IMR-90 (cell line): ENCODE measurements around the gene MRPL51. TPM values are rescaled to one million over a fixed set of nuclear protein-coding genes. Genes with fewer than 3 reads are reported as not detected.

Experiments used
- ATAC-seq: fragments of 200-7000 bp; cut with Tn5 transposase; 2 replicates; pipeline ENCODE4 v1.9.1; 2020; ENCODE audit warnings: low read depth, mild to moderate bottlenecking, moderate library complexity
- BruUV-seq: library from RNA; stranded (reverse); fragments of 400-500 nt; replicated peaks from 2 replicates; lab custom pipeline; 2021; lab: Mats Ljungman, UMichigan
- CTCF ChIA-PET: fragments of 300-600 bp; formaldehyde crosslinking; extraction: SDS; loops from one replicate; lab custom pipeline; 2021; ENCODE audit warnings: antibody characterized with exemption; lab: Yijun Ruan, JAX
- POLR2A ChIA-PET: fragments of 300-600 bp; sonication (Branson Sonifier 250); formaldehyde crosslinking; loops from one replicate; lab custom pipeline; 2022; ENCODE audit warnings: antibody characterized with exemption; ENCODE audit not compliant: unreplicated experiment; lab: Charles Lee
- DNase-seq: peaks from one replicate; pipeline ENCODE4 v3.0.0; 2013
- H2AFZ ChIP-seq: replicated peaks from 2 replicates; pipeline ENCODE3; 2013; ENCODE audit warnings: low read length, mild to moderate bottlenecking; ENCODE audit not compliant: poor library complexity
- H2AK5ac ChIP-seq: 2 replicates; pipeline ENCODE4 v1.6.1; 2013; ENCODE audit warnings: low read depth, low read length, inconsistent platforms
- H2AK9ac ChIP-seq: replicated peaks from 2 replicates; pipeline ENCODE3; 2013; ENCODE audit warnings: mild to moderate bottlenecking, low read depth, low read length, moderate library complexity; ENCODE audit not compliant: poor library complexity
- H2BK120ac ChIP-seq: 2 replicates; pipeline ENCODE4 v1.6.1; 2013; ENCODE audit warnings: low read depth, low read length, inconsistent platforms
- H2BK15ac ChIP-seq: 3 replicates; pipeline ENCODE4 v1.6.1; 2013; ENCODE audit warnings: low read depth, low read length, inconsistent platforms
- H2BK20ac ChIP-seq: 2 replicates; pipeline ENCODE4 v1.6.1; 2013; ENCODE audit warnings: low read depth, mild to moderate bottlenecking, inconsistent platforms, low read length, moderate library complexity
- H2BK5ac ChIP-seq: 2 replicates; pipeline ENCODE4 v1.6.1; 2013; ENCODE audit warnings: mild to moderate bottlenecking, low read depth, low read length, inconsistent platforms; ENCODE audit not compliant: poor library complexity, severe bottlenecking
- H3K14ac ChIP-seq: replicated peaks from 2 replicates; pipeline ENCODE4 v1.6.1; 2013; ENCODE audit warnings: low read depth, low read length, inconsistent platforms
- H3K18ac ChIP-seq: 2 replicates; pipeline ENCODE4 v1.6.1; 2013; ENCODE audit warnings: low read depth, low read length, control low read depth
- H3K23ac ChIP-seq: 2 replicates; pipeline ENCODE4 v1.6.1; 2013; ENCODE audit warnings: low read depth, low read length, inconsistent platforms
- H3K27ac ChIP-seq: 2 replicates; pipeline ENCODE4 v1.5.1; 2013; ENCODE audit warnings: mild to moderate bottlenecking, control low read depth, low read length; ENCODE audit not compliant: insufficient read depth
- H3K27me3 ChIP-seq: 2 replicates; pipeline ENCODE4 v1.6.1; 2013; ENCODE audit warnings: low read length; ENCODE audit not compliant: control insufficient read depth, insufficient read depth
- H3K36me3 ChIP-seq: 2 replicates; pipeline ENCODE4 v1.6.1; 2013; ENCODE audit warnings: low read length, mixed read lengths; ENCODE audit not compliant: control insufficient read depth, insufficient read depth
- H3K4ac ChIP-seq: 2 replicates; pipeline ENCODE4 v1.6.1; 2013; ENCODE audit warnings: low read depth, low read length, inconsistent platforms
- H3K4me1 ChIP-seq: 2 replicates; pipeline ENCODE4 v1.6.1; 2013; ENCODE audit warnings: low read length, mixed read lengths; ENCODE audit not compliant: control insufficient read depth, insufficient read depth
- H3K4me2 ChIP-seq: 2 replicates; pipeline ENCODE4 v1.6.1; 2013; ENCODE audit warnings: low read depth, mild to moderate bottlenecking, control low read depth, low read length, moderate library complexity
- H3K4me3 ChIP-seq: 2 replicates; pipeline ENCODE4 v1.5.1; 2013; ENCODE audit warnings: low read depth, mild to moderate bottlenecking, control low read depth, low read length, moderate library complexity; ENCODE audit not compliant: insufficient read depth
- H3K56ac ChIP-seq: 2 replicates; pipeline ENCODE4 v1.6.1; 2013; ENCODE audit warnings: low read length, inconsistent platforms; ENCODE audit not compliant: insufficient read depth; ENCODE audit errors: extremely low read depth
- H3K79me1 ChIP-seq, 2 experiments: 2 replicates each; pipeline ENCODE4 v1.6.1; 2013; ENCODE audit warnings: low read length in 2 of 2, inconsistent platforms in 1 of 2, low read depth in 1 of 2
- H3K9ac ChIP-seq: 2 replicates; pipeline ENCODE4 v1.6.1; 2013; ENCODE audit warnings: low read depth, low read length, control low read depth
- H3K9me1 ChIP-seq: 2 replicates; pipeline ENCODE4 v1.6.1; 2013; ENCODE audit warnings: low read length, inconsistent platforms; ENCODE audit not compliant: insufficient read depth
- H3K9me3 ChIP-seq: 2 replicates; pipeline ENCODE4 v1.6.1; 2013; ENCODE audit warnings: low read length; ENCODE audit not compliant: control insufficient read depth, insufficient read depth
- H4K20me1 ChIP-seq: 2 replicates; pipeline ENCODE4 v1.6.1; 2013; ENCODE audit warnings: low read length, inconsistent platforms; ENCODE audit not compliant: insufficient read depth
- H4K5ac ChIP-seq: 2 replicates; pipeline ENCODE4 v1.6.1; 2013; ENCODE audit warnings: mild to moderate bottlenecking, low read depth, low read length, control low read depth
- H4K8ac ChIP-seq, 2 experiments: 2 replicates each; pipeline ENCODE4 v1.6.1; 2013; ENCODE audit warnings: low read depth in 2 of 2, low read length in 2 of 2, control low read depth in 1 of 2, inconsistent platforms in 1 of 2
- H4K91ac ChIP-seq: 2 replicates; pipeline ENCODE4 v1.6.1; 2013; ENCODE audit warnings: low read depth, low read length, inconsistent platforms; ENCODE audit not compliant: insufficient read depth
- BHLHE40 ChIP-seq: fragments of 150-350 bp; IDR thresholded peaks from 2 replicates; pipeline ENCODE4 v1.6.1; 2016; ENCODE audit warnings: mild to moderate bottlenecking, low read depth, low read length
- CEBPB ChIP-seq: IDR thresholded peaks from 2 replicates; pipeline ENCODE4 v1.6.1; 2012; ENCODE audit warnings: low read depth, low read length, improper control_type of control experiment
- CHD1 ChIP-seq: IDR thresholded peaks from 2 replicates; pipeline ENCODE4 v1.6.1; 2012; ENCODE audit warnings: low read depth, low read length, improper control_type of control experiment
- FOS ChIP-seq: fragments of 150-350 bp; IDR thresholded peaks from 2 replicates; pipeline ENCODE4 v1.6.1; 2016; ENCODE audit warnings: low read depth, low read length
- MAFK ChIP-seq: IDR thresholded peaks from 2 replicates; pipeline ENCODE4 v1.6.1; 2012; ENCODE audit warnings: low read depth, low read length, improper control_type of control experiment
- MAZ ChIP-seq: IDR thresholded peaks from 2 replicates; pipeline ENCODE4 v1.6.1; 2012; ENCODE audit warnings: low read depth, mild to moderate bottlenecking, low read length, improper control_type of control experiment, moderate library complexity, borderline replicate concordance
- MXI1 ChIP-seq: IDR thresholded peaks from 2 replicates; pipeline ENCODE4 v1.6.1; 2012; ENCODE audit warnings: low read depth, mild to moderate bottlenecking, low read length, moderate library complexity, borderline replicate concordance
- NFE2L2 ChIP-seq: fragments of 150-350 bp; IDR thresholded peaks from 2 replicates; pipeline ENCODE4 v1.6.1; 2016; ENCODE audit warnings: low read depth, mild to moderate bottlenecking, low read length
- POLR2A ChIP-seq: IDR thresholded peaks from 2 replicates; pipeline ENCODE4 v1.6.1; 2012; ENCODE audit warnings: mild to moderate bottlenecking, low read depth, low read length
- RAD21 ChIP-seq: IDR thresholded peaks from 2 replicates; pipeline ENCODE4 v1.6.1; 2012; ENCODE audit warnings: low read length, improper control_type of control experiment
- RCOR1 ChIP-seq: IDR thresholded peaks from 2 replicates; pipeline ENCODE4 v1.6.1; 2012; ENCODE audit warnings: mild to moderate bottlenecking, low read length, improper control_type of control experiment; ENCODE audit not compliant: insufficient replicate concordance
- RFX5 ChIP-seq: IDR thresholded peaks from 2 replicates; pipeline ENCODE4 v1.8.0; 2012; ENCODE audit warnings: low read depth, mild to moderate bottlenecking, low read length, moderate library complexity
- SMC3 ChIP-seq: fragments of 150-350 bp; IDR thresholded peaks from 2 replicates; pipeline ENCODE4 v1.6.1; 2016; ENCODE audit warnings: low read depth, mild to moderate bottlenecking, antibody characterized with exemption, low read length, moderate library complexity
- WGBS, 2 experiments: methylation state at CpG; one replicate each; pipeline versions ENCODE4 v1.1.5 to v1.1.7; 2013; ENCODE audit warnings: missing lambda C conversion rate in 2 of 2; ENCODE audit not compliant: insufficient read length in 1 of 2; ENCODE audit errors: extremely low coverage in 2 of 2; 5-methylcytosine and 5-hydroxymethylcytosine counted together
- dilution Hi-C: fragments of 300-500 bp; cut with HindIII; formaldehyde crosslinking; loops from one replicate; pipeline ENCODE4 v1.14.3; 2018; ENCODE audit warnings: low sequenced_read_pairs; ENCODE audit not compliant: unreplicated experiment
- in situ Hi-C: fragments of 300-500 bp; cut with MboI; formaldehyde crosslinking; loops from 3 replicates; pipeline ENCODE4 v1.14.3; 2019; ENCODE audit warnings: low sequenced_read_pairs, inconsistent platforms, mixed read lengths
- intact Hi-C: fragments of 100-400 bp; cut with micrococcal nuclease; formaldehyde crosslinking; loops from 2 replicates; pipeline ENCODE4 v1.10.0; 2022
- polyA plus RNA-seq, 3 experiments: library from polyadenylated mRNA; depleted of rRNA; stranded (reverse); fragments of >200 nt; gene quantifications; 2 replicates each; pipeline ENCODE4 v1.2.3, GENCODE V29; 2012; ENCODE audit warnings: low replicate concordance in 1 of 3
- total RNA-seq: library from RNA; depleted of rRNA; stranded (reverse); fragments of >200 nt; gene quantifications from 2 replicates; pipeline ENCODE4 v1.2.3, GENCODE V29; 2012
- TF ChIP-seq, protein P1 (sequence below): conservative IDR thresholded peaks from 2 replicates; pipeline ENCODE4 v1.5.1; 2012; ENCODE audit warnings: mild to moderate bottlenecking, low read depth, low read length, improper control_type of control experiment
- TF ChIP-seq, protein P2 (sequence below): fragments of 150-350 bp; IDR thresholded peaks from 2 replicates; pipeline ENCODE4 v1.6.1; 2017; ENCODE audit warnings: mild to moderate bottlenecking, antibody characterized with exemption, low read length, low read depth

The MRPL51 gene
- total and polyA plus RNA-seq, 2 of the 4 experiments (the other 2 are of a cell fraction) = 80.1 to 160 TPM

- no peaks in the 10 kb centered on the region for H3K9me3 ChIP-seq
- H3K9ac ChIP-seq = peak within 1 kb of the TSS; percentile 95
- H4K8ac ChIP-seq = peak within 1 kb of the TSS; percentile 90 to 99
- H4K91ac ChIP-seq = peak within 1 kb of the TSS; percentile 93
- peak within 1 kb of the TSS; percentile 79; the same call in 2 of the 3 replicates for H2BK15ac ChIP-seq
- H3K27ac ChIP-seq = peak within 1 kb of the TSS; percentile 94
- peak within 1 kb of the TSS; percentile 94 for H2AFZ ChIP-seq
- 0% methylated on average over 35 of the region's 49 CpGs; no CpG with 5 or more reads in 1 of the 2 experiments for WGBS, 2 experiments
- peaks cover 33 to 45% of the 10 kb centered on the region in 2 experiments for H3K79me1 ChIP-seq
- H3K4me1 ChIP-seq = no peaks in the 10 kb centered on the region; the same call in 1 of the 2 replicates
- H3K4me2 ChIP-seq = peak within 1 kb of the TSS; percentile 97
- DNase-seq = peak; percentile 93
- H3K18ac ChIP-seq = peak within 1 kb of the TSS; percentile 73
- H3K4me3 ChIP-seq = peak within 1 kb of the TSS; percentile 83
- H4K5ac ChIP-seq = peak within 1 kb of the TSS; percentile 89
- ChIA-PET CTCF (interaction anchor here (1.0 kb wide), 1 partner anchor 42 kb away, joined by 3 read pairs; no protein-coding TSS in a partner anchor), POLR2A (interaction anchor here (0.5 to 1.2 kb wide), 3 partner anchors 10 to 41 kb away, joined by 3 to 37 read pairs (median 3); partner anchors contain the start of gene GAPDH)
- H3K4ac ChIP-seq = peak within 1 kb of the TSS; percentile 96
- peak within 1 kb of the TSS; percentile 67 for H2BK120ac ChIP-seq
- dilution Hi-C loops (no loop called here), in situ Hi-C loops (no loop called here), intact Hi-C loops (loop anchor here (2.0 kb wide), 2 partner anchors 39 to 63 kb away; no protein-coding TSS in a partner anchor)
- H2BK5ac ChIP-seq = peak within 1 kb of the TSS; percentile 90
- peaks cover 4% of the 10 kb centered on the region for H4K20me1 ChIP-seq
- ATAC-seq = peak; percentile 97
- peaks cover 8% of the 10 kb centered on the region for H3K9me1 ChIP-seq
- peak within 1 kb of the TSS; percentile 96 for H3K56ac ChIP-seq
- H3K36me3 ChIP-seq = no peaks in the 10 kb centered on the region; the same call in 1 of the 2 replicates
- no peaks in the 10 kb centered on the region for H3K27me3 ChIP-seq
- peak within 1 kb of the TSS; percentile 94 for H3K23ac ChIP-seq
- peak within 1 kb of the TSS; percentile 93 for H2AK9ac ChIP-seq
- BruUV-seq = TSS peak; percentile 65
- H2BK20ac ChIP-seq = peak within 1 kb of the TSS; percentile 7; the same call in 1 of the 2 replicates
- H2AK5ac ChIP-seq = peak within 1 kb of the TSS; percentile 99
- H3K14ac ChIP-seq = peak within 1 kb of the TSS; percentile 97
- TF ChIP-seq MAZ (peak; percentile 94), MXI1 (peak; percentile 92), NFE2L2 (no peak), MAFK (no peak), RAD21 (no peak), SMC3 (no peak), FOS (0 out of 2 replicates have a peak, but pooled peaks have one; percentile 18), POLR2A (peak; percentile 93), CHD1 (peak; percentile 88; the same call in 1 of the 2 replicates), RCOR1 (no peak), BHLHE40 (no peak), RFX5 (no peak), CEBPB (peak; percentile 31; the same call in 1 of the 2 replicates)
- TF ChIP-seq, protein P1, sequence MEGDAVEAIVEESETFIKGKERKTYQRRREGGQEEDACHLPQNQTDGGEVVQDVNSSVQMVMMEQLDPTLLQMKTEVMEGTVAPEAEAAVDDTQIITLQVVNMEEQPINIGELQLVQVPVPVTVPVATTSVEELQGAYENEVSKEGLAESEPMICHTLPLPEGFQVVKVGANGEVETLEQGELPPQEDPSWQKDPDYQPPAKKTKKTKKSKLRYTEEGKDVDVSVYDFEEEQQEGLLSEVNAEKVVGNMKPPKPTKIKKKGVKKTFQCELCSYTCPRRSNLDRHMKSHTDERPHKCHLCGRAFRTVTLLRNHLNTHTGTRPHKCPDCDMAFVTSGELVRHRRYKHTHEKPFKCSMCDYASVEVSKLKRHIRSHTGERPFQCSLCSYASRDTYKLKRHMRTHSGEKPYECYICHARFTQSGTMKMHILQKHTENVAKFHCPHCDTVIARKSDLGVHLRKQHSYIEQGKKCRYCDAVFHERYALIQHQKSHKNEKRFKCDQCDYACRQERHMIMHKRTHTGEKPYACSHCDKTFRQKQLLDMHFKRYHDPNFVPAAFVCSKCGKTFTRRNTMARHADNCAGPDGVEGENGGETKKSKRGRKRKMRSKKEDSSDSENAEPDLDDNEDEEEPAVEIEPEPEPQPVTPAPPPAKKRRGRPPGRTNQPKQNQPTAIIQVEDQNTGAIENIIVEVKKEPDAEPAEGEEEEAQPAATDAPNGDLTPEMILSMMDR = no peak
- TF ChIP-seq, protein P2, sequence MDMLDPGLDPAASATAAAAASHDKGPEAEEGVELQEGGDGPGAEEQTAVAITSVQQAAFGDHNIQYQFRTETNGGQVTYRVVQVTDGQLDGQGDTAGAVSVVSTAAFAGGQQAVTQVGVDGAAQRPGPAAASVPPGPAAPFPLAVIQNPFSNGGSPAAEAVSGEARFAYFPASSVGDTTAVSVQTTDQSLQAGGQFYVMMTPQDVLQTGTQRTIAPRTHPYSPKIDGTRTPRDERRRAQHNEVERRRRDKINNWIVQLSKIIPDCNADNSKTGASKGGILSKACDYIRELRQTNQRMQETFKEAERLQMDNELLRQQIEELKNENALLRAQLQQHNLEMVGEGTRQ = peak; percentile 19; the same call in 1 of the 2 replicates
Measured at GRCh38 chr12:6493497-6494257, 615 bp upstream of the MRPL51 start, which contains the start of gene NCAPD2. NCAPD2 (plus strand) TSS chr12:6494102; CDS start chr12:6495099, 997 bp downstream.
